ENCODE results near the gene CDH13. TPM values are rescaled to one million over a fixed set of nuclear protein-coding genes. Genes with fewer than 3 reads are reported as not detected.

Gene CDH13
- total RNA-seq, 1 experiment from 2014 or later: 2.1 TPM

DNA sequence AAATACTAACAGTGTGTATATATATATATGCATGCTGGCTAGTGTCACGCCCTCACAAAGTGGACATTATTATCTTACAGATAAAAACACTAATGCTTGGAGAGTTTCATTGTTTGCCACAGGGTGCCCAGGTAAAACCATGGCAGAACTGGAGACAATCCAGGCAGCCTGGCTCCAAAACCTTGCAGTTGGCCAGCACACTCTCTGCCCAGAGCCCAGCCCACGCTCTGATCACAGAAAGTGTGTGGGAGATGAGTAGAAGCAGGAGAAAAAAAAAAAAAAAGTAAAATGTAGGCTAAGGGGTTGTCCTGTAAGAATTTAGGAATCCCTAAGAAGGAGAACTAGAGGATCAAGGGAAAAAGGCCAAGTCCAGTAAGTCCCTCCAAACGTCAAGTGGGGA is 538.0 kb downstream of the CDH13 start:
- ChIA-PET POLR2A (ENCODE audit: low non-redundant PET) (no interaction called here), CTCF (no interaction called here)
- no peaks in the 10 kb centered on the region for H3K9me3 ChIP-seq (ENCODE audit: low read depth, low read length, poor library complexity, severe bottlenecking)
- no peak overlapping the region for H3K27ac ChIP-seq (ENCODE audit: low read depth, low read length, poor library complexity, severe bottlenecking)
- intact Hi-C loops (cut with micrococcal nuclease; ENCODE audit: unreplicated experiment): no loop called here
- no peak for TF ChIP-seq CTCF (conservative IDR thresholded peaks at IDR 0.05; ENCODE audit: low read depth, low read length)
- no peak for TF ChIP-seq EZH2 (IDR thresholded peaks at IDR 0.05; ENCODE audit: borderline replicate concordance, low read depth, low read length, poor library complexity, severe bottlenecking)
- H3K4me3 ChIP-seq (ENCODE audit: low read depth, low read length, poor library complexity, severe bottlenecking): no peak overlapping the region
- no peak for DNase-seq (ENCODE audit: low spot score)
- no TSS peak for BruUV-seq (replicated peaks)
- no peaks in the 10 kb centered on the region for H3K36me3 ChIP-seq (ENCODE audit: insufficient read depth, low read length, poor library complexity, severe bottlenecking)
- H3K4me1 ChIP-seq (ENCODE audit: insufficient read depth, low read length, poor library complexity, severe bottlenecking): no peaks in the 10 kb centered on the region
- H3K27me3 ChIP-seq (replicated peaks; ENCODE audit: insufficient read depth, low read depth, low read length, poor library complexity): peaks cover 4% of the 10 kb centered on the region

- Histone ChIP-seq H3K27me3 (replicated peaks; ENCODE audit: insufficient read depth, low read depth, low read length, poor library complexity) (peaks cover 1% of the 10 kb centered on the region), H3K27ac (ENCODE audit: low read depth, low read length, poor library complexity, severe bottlenecking) (no peak overlapping the region), H3K4me1 (ENCODE audit: insufficient read depth, low read length, poor library complexity, severe bottlenecking) (no peaks in the 10 kb centered on the region), H3K9me3 (ENCODE audit: low read depth, low read length, poor library complexity, severe bottlenecking) (no peaks in the 10 kb centered on the region), H3K4me3 (ENCODE audit: low read depth, low read length, poor library complexity, severe bottlenecking) (no peak overlapping the region), H3K36me3 (ENCODE audit: insufficient read depth, low read length, poor library complexity, severe bottlenecking) (no peaks in the 10 kb centered on the region)
- DNase-seq (ENCODE audit: low spot score): peak; percentile 4
- BruUV-seq (replicated peaks): no TSS peak
- TF ChIP-seq CTCF (conservative IDR thresholded peaks at IDR 0.05; ENCODE audit: low read depth, low read length) (no peak), EZH2 (IDR thresholded peaks at IDR 0.05; ENCODE audit: borderline replicate concordance, low read depth, low read length, poor library complexity, severe bottlenecking) (no peak)
- CTCF ChIA-PET: no interaction called here
- POLR2A ChIA-PET (ENCODE audit: low non-redundant PET): no interaction called here
- intact Hi-C loops (cut with micrococcal nuclease; ENCODE audit: unreplicated experiment): no loop called here
Measured at GRCh38 chr16:83171396-83171795, 544.6 kb downstream of the CDH13 start.

DNA sequence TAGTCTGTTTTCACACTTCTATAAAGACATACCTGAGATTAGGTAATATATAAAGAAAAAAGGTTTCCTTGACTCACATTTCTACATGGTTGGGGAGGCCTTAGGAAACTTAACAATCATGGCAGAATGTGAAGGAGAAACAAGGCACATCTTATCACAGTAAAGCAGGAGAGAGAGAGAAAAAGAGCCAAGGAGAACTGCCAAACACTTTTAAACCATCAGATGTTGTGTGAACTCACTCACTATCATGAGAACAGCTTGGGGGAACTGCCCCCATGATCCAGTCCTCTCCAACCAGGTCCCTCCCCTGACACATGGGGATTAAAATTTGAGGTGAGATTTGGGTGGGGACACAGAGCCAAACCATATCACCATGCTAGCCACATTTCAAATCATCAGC is 547.9 kb downstream of the CDH13 start:
- DNase-seq (ENCODE audit: low spot score): no peak
- BruUV-seq (replicated peaks): no TSS peak
- POLR2A ChIA-PET (ENCODE audit: low non-redundant PET): no interaction called here
- Histone ChIP-seq H3K4me3 (ENCODE audit: low read depth, low read length, poor library complexity, severe bottlenecking) (no peak overlapping the region), H3K4me1 (ENCODE audit: insufficient read depth, low read length, poor library complexity, severe bottlenecking) (no peaks in the 10 kb centered on the region), H3K27me3 (replicated peaks; ENCODE audit: insufficient read depth, low read depth, low read length, poor library complexity) (no peaks in the 10 kb centered on the region), H3K36me3 (ENCODE audit: insufficient read depth, low read length, poor library complexity, severe bottlenecking) (no peaks in the 10 kb centered on the region), H3K9me3 (ENCODE audit: low read depth, low read length, poor library complexity, severe bottlenecking) (no peaks in the 10 kb centered on the region), H3K27ac (ENCODE audit: low read depth, low read length, poor library complexity, severe bottlenecking) (no peak overlapping the region)
- CTCF ChIA-PET: no interaction called here
- intact Hi-C loops (cut with micrococcal nuclease; ENCODE audit: unreplicated experiment): no loop called here
- no peak for TF ChIP-seq CTCF (conservative IDR thresholded peaks at IDR 0.05; ENCODE audit: low read depth, low read length)
- no peak for TF ChIP-seq EZH2 (IDR thresholded peaks at IDR 0.05; ENCODE audit: borderline replicate concordance, low read depth, low read length, poor library complexity, severe bottlenecking)

All from A673 (cell line).